IMR-90 (cell line): ENCODE results near the gene SREBF2. TPM values are rescaled to one million over a fixed set of nuclear protein-coding genes. Genes with fewer than 3 reads are reported as not detected.

Experiments used
- ATAC-seq: fragments of 200-7000 bp; cut with Tn5 transposase; 2 replicates; pipeline ENCODE4 v1.9.1; 2020; ENCODE audit warnings: low read depth, mild to moderate bottlenecking, moderate library complexity
- BruUV-seq: library from RNA; stranded (reverse); fragments of 400-500 nt; replicated peaks from 2 replicates; lab custom pipeline; 2021; lab: Mats Ljungman, UMichigan
- CTCF ChIA-PET: fragments of 300-600 bp; formaldehyde crosslinking; extraction: SDS; loops from one replicate; lab custom pipeline; 2021; ENCODE audit warnings: antibody characterized with exemption; lab: Yijun Ruan, JAX
- POLR2A ChIA-PET: fragments of 300-600 bp; sonication (Branson Sonifier 250); formaldehyde crosslinking; loops from one replicate; lab custom pipeline; 2022; ENCODE audit warnings: antibody characterized with exemption; ENCODE audit not compliant: unreplicated experiment; lab: Charles Lee
- DNase-seq: peaks from one replicate; pipeline ENCODE4 v3.0.0; 2013
- H2AFZ ChIP-seq: replicated peaks from 2 replicates; pipeline ENCODE3; 2013; ENCODE audit warnings: low read length, mild to moderate bottlenecking; ENCODE audit not compliant: poor library complexity
- H2AK5ac ChIP-seq: 2 replicates; pipeline ENCODE4 v1.6.1; 2013; ENCODE audit warnings: low read depth, low read length, inconsistent platforms
- H2AK9ac ChIP-seq: replicated peaks from 2 replicates; pipeline ENCODE3; 2013; ENCODE audit warnings: mild to moderate bottlenecking, low read depth, low read length, moderate library complexity; ENCODE audit not compliant: poor library complexity
- H2BK120ac ChIP-seq: 2 replicates; pipeline ENCODE4 v1.6.1; 2013; ENCODE audit warnings: low read depth, low read length, inconsistent platforms
- H2BK15ac ChIP-seq: 3 replicates; pipeline ENCODE4 v1.6.1; 2013; ENCODE audit warnings: low read depth, low read length, inconsistent platforms
- H2BK20ac ChIP-seq: 2 replicates; pipeline ENCODE4 v1.6.1; 2013; ENCODE audit warnings: low read depth, mild to moderate bottlenecking, inconsistent platforms, low read length, moderate library complexity
- H2BK5ac ChIP-seq: 2 replicates; pipeline ENCODE4 v1.6.1; 2013; ENCODE audit warnings: mild to moderate bottlenecking, low read depth, low read length, inconsistent platforms; ENCODE audit not compliant: poor library complexity, severe bottlenecking
- H3K14ac ChIP-seq: replicated peaks from 2 replicates; pipeline ENCODE4 v1.6.1; 2013; ENCODE audit warnings: low read depth, low read length, inconsistent platforms
- H3K18ac ChIP-seq: 2 replicates; pipeline ENCODE4 v1.6.1; 2013; ENCODE audit warnings: low read depth, low read length, control low read depth
- H3K23ac ChIP-seq: 2 replicates; pipeline ENCODE4 v1.6.1; 2013; ENCODE audit warnings: low read depth, low read length, inconsistent platforms
- H3K27ac ChIP-seq: 2 replicates; pipeline ENCODE4 v1.5.1; 2013; ENCODE audit warnings: mild to moderate bottlenecking, control low read depth, low read length; ENCODE audit not compliant: insufficient read depth
- H3K27me3 ChIP-seq: 2 replicates; pipeline ENCODE4 v1.6.1; 2013; ENCODE audit warnings: low read length; ENCODE audit not compliant: control insufficient read depth, insufficient read depth
- H3K36me3 ChIP-seq: 2 replicates; pipeline ENCODE4 v1.6.1; 2013; ENCODE audit warnings: low read length, mixed read lengths; ENCODE audit not compliant: control insufficient read depth, insufficient read depth
- H3K4ac ChIP-seq: 2 replicates; pipeline ENCODE4 v1.6.1; 2013; ENCODE audit warnings: low read depth, low read length, inconsistent platforms
- H3K4me1 ChIP-seq: 2 replicates; pipeline ENCODE4 v1.6.1; 2013; ENCODE audit warnings: low read length, mixed read lengths; ENCODE audit not compliant: control insufficient read depth, insufficient read depth
- H3K4me2 ChIP-seq: 2 replicates; pipeline ENCODE4 v1.6.1; 2013; ENCODE audit warnings: low read depth, mild to moderate bottlenecking, control low read depth, low read length, moderate library complexity
- H3K4me3 ChIP-seq: 2 replicates; pipeline ENCODE4 v1.5.1; 2013; ENCODE audit warnings: low read depth, mild to moderate bottlenecking, control low read depth, low read length, moderate library complexity; ENCODE audit not compliant: insufficient read depth
- H3K56ac ChIP-seq: 2 replicates; pipeline ENCODE4 v1.6.1; 2013; ENCODE audit warnings: low read length, inconsistent platforms; ENCODE audit not compliant: insufficient read depth; ENCODE audit errors: extremely low read depth
- H3K79me1 ChIP-seq, 2 experiments: 2 replicates each; pipeline ENCODE4 v1.6.1; 2013; ENCODE audit warnings: low read length in 2 of 2, inconsistent platforms in 1 of 2, low read depth in 1 of 2
- H3K9ac ChIP-seq: 2 replicates; pipeline ENCODE4 v1.6.1; 2013; ENCODE audit warnings: low read depth, low read length, control low read depth
- H3K9me1 ChIP-seq: 2 replicates; pipeline ENCODE4 v1.6.1; 2013; ENCODE audit warnings: low read length, inconsistent platforms; ENCODE audit not compliant: insufficient read depth
- H3K9me3 ChIP-seq: 2 replicates; pipeline ENCODE4 v1.6.1; 2013; ENCODE audit warnings: low read length; ENCODE audit not compliant: control insufficient read depth, insufficient read depth
- H4K20me1 ChIP-seq: 2 replicates; pipeline ENCODE4 v1.6.1; 2013; ENCODE audit warnings: low read length, inconsistent platforms; ENCODE audit not compliant: insufficient read depth
- H4K5ac ChIP-seq: 2 replicates; pipeline ENCODE4 v1.6.1; 2013; ENCODE audit warnings: mild to moderate bottlenecking, low read depth, low read length, control low read depth
- H4K8ac ChIP-seq, 2 experiments: 2 replicates each; pipeline ENCODE4 v1.6.1; 2013; ENCODE audit warnings: low read depth in 2 of 2, low read length in 2 of 2, control low read depth in 1 of 2, inconsistent platforms in 1 of 2
- H4K91ac ChIP-seq: 2 replicates; pipeline ENCODE4 v1.6.1; 2013; ENCODE audit warnings: low read depth, low read length, inconsistent platforms; ENCODE audit not compliant: insufficient read depth
- CEBPB ChIP-seq: IDR thresholded peaks from 2 replicates; pipeline ENCODE4 v1.6.1; 2012; ENCODE audit warnings: low read depth, low read length, improper control_type of control experiment
- CHD1 ChIP-seq: IDR thresholded peaks from 2 replicates; pipeline ENCODE4 v1.6.1; 2012; ENCODE audit warnings: low read depth, low read length, improper control_type of control experiment
- ELK1 ChIP-seq: fragments of 150-350 bp; IDR thresholded peaks from 2 replicates; pipeline ENCODE4 v1.6.1; 2016; ENCODE audit warnings: low read depth, mild to moderate bottlenecking, low read length, moderate library complexity, borderline replicate concordance
- MAFK ChIP-seq: IDR thresholded peaks from 2 replicates; pipeline ENCODE4 v1.6.1; 2012; ENCODE audit warnings: low read depth, low read length, improper control_type of control experiment
- MXI1 ChIP-seq: IDR thresholded peaks from 2 replicates; pipeline ENCODE4 v1.6.1; 2012; ENCODE audit warnings: low read depth, mild to moderate bottlenecking, low read length, moderate library complexity, borderline replicate concordance
- POLR2A ChIP-seq: IDR thresholded peaks from 2 replicates; pipeline ENCODE4 v1.6.1; 2012; ENCODE audit warnings: mild to moderate bottlenecking, low read depth, low read length
- RAD21 ChIP-seq: IDR thresholded peaks from 2 replicates; pipeline ENCODE4 v1.6.1; 2012; ENCODE audit warnings: low read length, improper control_type of control experiment
- RCOR1 ChIP-seq: IDR thresholded peaks from 2 replicates; pipeline ENCODE4 v1.6.1; 2012; ENCODE audit warnings: mild to moderate bottlenecking, low read length, improper control_type of control experiment; ENCODE audit not compliant: insufficient replicate concordance
- WGBS, 2 experiments: methylation state at CpG; one replicate each; pipeline versions ENCODE4 v1.1.5 to v1.1.7; 2013; ENCODE audit warnings: missing lambda C conversion rate in 2 of 2; ENCODE audit not compliant: insufficient read length in 1 of 2; ENCODE audit errors: extremely low coverage in 2 of 2; 5-methylcytosine and 5-hydroxymethylcytosine counted together
- dilution Hi-C: fragments of 300-500 bp; cut with HindIII; formaldehyde crosslinking; loops from one replicate; pipeline ENCODE4 v1.14.3; 2018; ENCODE audit warnings: low sequenced_read_pairs; ENCODE audit not compliant: unreplicated experiment
- in situ Hi-C: fragments of 300-500 bp; cut with MboI; formaldehyde crosslinking; loops from 3 replicates; pipeline ENCODE4 v1.14.3; 2019; ENCODE audit warnings: low sequenced_read_pairs, inconsistent platforms, mixed read lengths
- intact Hi-C: fragments of 100-400 bp; cut with micrococcal nuclease; formaldehyde crosslinking; loops from 2 replicates; pipeline ENCODE4 v1.10.0; 2022
- polyA plus RNA-seq, 3 experiments: library from polyadenylated mRNA; depleted of rRNA; stranded (reverse); fragments of >200 nt; gene quantifications; 2 replicates each; pipeline ENCODE4 v1.2.3, GENCODE V29; 2012; ENCODE audit warnings: low replicate concordance in 1 of 3
- total RNA-seq: library from RNA; depleted of rRNA; stranded (reverse); fragments of >200 nt; gene quantifications from 2 replicates; pipeline ENCODE4 v1.2.3, GENCODE V29; 2012
- TF ChIP-seq, protein P1 (sequence below): conservative IDR thresholded peaks from 2 replicates; pipeline ENCODE4 v1.5.1; 2012; ENCODE audit warnings: mild to moderate bottlenecking, low read depth, low read length, improper control_type of control experiment

Gene SREBF2
- total and polyA plus RNA-seq, 2 of the 4 experiments (the other 2 are of a cell fraction), result 8.1 to 47.4 TPM

- dilution Hi-C loops (no loop called here), intact Hi-C loops (loop anchor here (10.0 kb wide), 1 partner anchor 112 kb away; no protein-coding TSS in a partner anchor)
- CTCF ChIA-PET, result interaction anchor here (1.0 kb wide), 1 partner anchor 160 kb away, joined by 5 read pairs; no protein-coding TSS in a partner anchor
These were observed 23.6 kb downstream of the SREBF2 start for GRCh38 chr22:41856469-41856868.

More at GRCh38 chr22:41856469-41856868, 23.6 kb downstream of the SREBF2 start:
- ATAC-seq, result no peak
- H3K27me3 ChIP-seq, result no peaks in the 10 kb centered on the region
- H3K9ac ChIP-seq, result no peak overlapping the region
- H3K4ac ChIP-seq, result no peak overlapping the region
- WGBS, 2 experiments, result no CpG with 5 or more reads among the region's 2 CpGs
- peaks cover 10% of the 10 kb centered on the region for H3K9me1 ChIP-seq
- TF ChIP-seq MXI1, result no peak
- TF ChIP-seq, protein P1, sequence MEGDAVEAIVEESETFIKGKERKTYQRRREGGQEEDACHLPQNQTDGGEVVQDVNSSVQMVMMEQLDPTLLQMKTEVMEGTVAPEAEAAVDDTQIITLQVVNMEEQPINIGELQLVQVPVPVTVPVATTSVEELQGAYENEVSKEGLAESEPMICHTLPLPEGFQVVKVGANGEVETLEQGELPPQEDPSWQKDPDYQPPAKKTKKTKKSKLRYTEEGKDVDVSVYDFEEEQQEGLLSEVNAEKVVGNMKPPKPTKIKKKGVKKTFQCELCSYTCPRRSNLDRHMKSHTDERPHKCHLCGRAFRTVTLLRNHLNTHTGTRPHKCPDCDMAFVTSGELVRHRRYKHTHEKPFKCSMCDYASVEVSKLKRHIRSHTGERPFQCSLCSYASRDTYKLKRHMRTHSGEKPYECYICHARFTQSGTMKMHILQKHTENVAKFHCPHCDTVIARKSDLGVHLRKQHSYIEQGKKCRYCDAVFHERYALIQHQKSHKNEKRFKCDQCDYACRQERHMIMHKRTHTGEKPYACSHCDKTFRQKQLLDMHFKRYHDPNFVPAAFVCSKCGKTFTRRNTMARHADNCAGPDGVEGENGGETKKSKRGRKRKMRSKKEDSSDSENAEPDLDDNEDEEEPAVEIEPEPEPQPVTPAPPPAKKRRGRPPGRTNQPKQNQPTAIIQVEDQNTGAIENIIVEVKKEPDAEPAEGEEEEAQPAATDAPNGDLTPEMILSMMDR, result no peak
- TF ChIP-seq CEBPB, result no peak
- TF ChIP-seq CHD1, result no peak
- TF ChIP-seq RAD21, result no peak
- no peak for TF ChIP-seq MAFK
- TF ChIP-seq RCOR1, result no peak
- TF ChIP-seq POLR2A, result no peak
- TF ChIP-seq ELK1, result no peak
- H3K4me1 ChIP-seq, result peaks cover 3% of the 10 kb centered on the region; the same call in 1 of the 2 replicates
- H3K4me2 ChIP-seq, result no peak overlapping the region
- H3K79me1 ChIP-seq, result peaks cover 10 to 53% of the 10 kb centered on the region in 2 experiments
- no peak overlapping the region for H3K14ac ChIP-seq
- H2BK5ac ChIP-seq, result no peak overlapping the region
- H4K20me1 ChIP-seq, result peaks cover 32% of the 10 kb centered on the region
- POLR2A ChIA-PET, result no interaction called here
- H3K9me3 ChIP-seq, result no peaks in the 10 kb centered on the region
- no peak overlapping the region for H2BK20ac ChIP-seq
- no peak overlapping the region for H3K56ac ChIP-seq
- BruUV-seq, result no TSS peak
- in situ Hi-C loops, result no loop called here
- no peak overlapping the region for H3K4me3 ChIP-seq
- no peak overlapping the region for H3K23ac ChIP-seq
- no peak overlapping the region for H4K8ac ChIP-seq
- H3K27ac ChIP-seq, result no peak overlapping the region
- no peak overlapping the region for H2AFZ ChIP-seq
- H3K36me3 ChIP-seq, result no peaks in the 10 kb centered on the region
- H2AK9ac ChIP-seq, result no peak overlapping the region
- no peak overlapping the region for H2BK120ac ChIP-seq
- H3K18ac ChIP-seq, result no peak overlapping the region
- no peak overlapping the region for H2AK5ac ChIP-seq
- DNase-seq, result no peak
- no peak overlapping the region for H4K5ac ChIP-seq
- H4K91ac ChIP-seq, result no peak overlapping the region
- H2BK15ac ChIP-seq, result no peak overlapping the region
